ENCODE results near the gene MFF.
"Not testable (repeated sequence)": the region's sequence is repeated elsewhere in the genome, so short reads cannot be mapped to it uniquely, and the experiment has no call there.

Gene MFF

DNA sequence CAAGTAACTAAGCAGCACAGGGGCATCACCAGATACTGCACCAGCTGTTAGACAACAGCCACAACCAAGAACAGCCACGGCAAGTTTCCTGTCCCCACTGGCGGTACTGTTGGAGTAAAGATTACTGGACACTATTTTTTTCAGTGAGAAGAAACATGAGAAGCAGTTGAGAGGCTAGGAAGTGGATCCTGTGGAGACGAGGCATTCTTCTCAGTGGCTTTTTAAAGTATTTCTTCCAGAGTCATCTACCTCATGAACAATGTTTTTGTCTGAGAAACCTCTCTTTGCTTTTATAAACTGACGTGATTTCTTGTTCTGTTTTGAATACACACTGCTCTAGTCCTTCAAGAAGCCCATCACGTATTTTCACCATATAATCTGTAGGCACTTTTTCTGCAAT lies 35.3 kb downstream of the MFF start:
- no peaks in the 10 kb centered on the region for H3K9me3 ChIP-seq (ENCODE audit: control insufficient read depth, insufficient read depth, low read depth, low read length)
- H3K36me3 ChIP-seq (ENCODE audit: control insufficient read depth in 2 of 2, insufficient read depth in 1 of 2, low read length in 2 of 2): peaks cover 16 to 57% of the 10 kb centered on the region in 2 experiments
- ChIA-PET CTCF (interaction anchor here (1.1 kb wide), 1 partner anchor 406 kb away, joined by 3 read pairs; no protein-coding TSS in a partner anchor), POLR2A (no interaction called here)
- TF ChIP-seq ZNF24 (tag by site-specific recombination; IDR thresholded peaks at IDR 0.05) (no peak), ZNF561 (tag by site-specific recombination; IDR thresholded peaks at IDR 0.05; ENCODE audit: borderline replicate concordance) (no peak)
- no peaks in the 10 kb centered on the region for H3K4me1 ChIP-seq (ENCODE audit: control insufficient read depth, insufficient read depth, low read length)
- no peak overlapping the region for H3K27ac ChIP-seq (ENCODE audit: extremely low read depth, low read depth, low read length)
- H3K4me3 ChIP-seq (ENCODE audit: low read depth, low read length): no peak overlapping the region

DNA sequence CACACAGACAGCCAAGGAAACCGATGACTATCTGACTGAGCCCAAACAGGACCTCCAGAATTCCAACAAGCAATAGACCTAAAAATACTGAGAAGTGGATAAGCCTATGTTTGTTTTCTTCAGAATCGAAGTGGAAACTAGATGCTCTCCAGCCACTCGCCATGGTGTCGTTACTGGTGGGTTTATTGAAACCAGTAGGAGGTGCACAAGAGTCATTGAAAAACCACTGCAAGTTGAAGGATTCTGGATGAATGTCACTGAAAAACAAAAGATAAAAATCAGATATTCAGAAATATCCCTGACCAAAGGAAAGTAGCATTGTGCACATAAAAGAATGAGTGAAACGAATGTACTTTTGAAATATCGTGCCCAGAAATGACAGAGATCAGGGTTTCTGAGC lies 38.7 kb downstream of the MFF start:
- POLR2A ChIA-PET: no interaction called here
- H3K36me3 ChIP-seq (ENCODE audit: control insufficient read depth in 2 of 2, insufficient read depth in 1 of 2, low read length in 2 of 2): peaks cover 2 to 24% of the 10 kb centered on the region in 2 experiments
- CTCF ChIA-PET: no interaction called here

DNA sequence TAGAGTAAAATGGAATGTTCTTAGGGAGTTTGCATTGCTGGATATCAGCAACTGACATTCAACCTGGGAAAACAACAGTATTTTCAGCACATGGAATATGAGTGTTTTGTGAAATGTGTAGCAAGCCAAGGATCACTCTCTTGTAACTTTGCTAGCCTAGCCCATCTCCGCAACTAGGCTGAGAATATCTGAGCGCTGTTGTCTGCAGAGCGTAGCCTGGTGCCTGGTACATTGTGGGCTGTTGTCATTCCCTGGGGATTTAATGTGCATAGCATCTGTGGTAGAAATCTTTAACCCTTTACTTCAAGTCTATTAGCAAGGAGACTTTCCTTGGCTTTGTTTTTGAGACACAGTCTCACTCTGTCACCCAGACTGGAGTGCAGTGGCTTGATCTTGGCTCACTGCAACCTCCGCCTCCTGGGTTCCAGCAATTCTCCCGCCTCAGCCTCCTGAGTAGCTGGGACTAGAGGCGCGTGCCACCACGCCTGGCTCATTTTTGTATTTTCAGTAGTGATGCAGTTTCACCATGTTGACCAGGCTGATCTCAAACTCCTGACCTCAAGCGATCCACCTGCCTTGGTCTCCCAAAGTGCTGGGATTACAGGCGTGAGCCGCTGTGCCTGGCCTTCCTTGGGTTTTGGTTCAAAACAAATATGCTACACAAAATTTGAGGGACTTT lies 39.7 kb downstream of the MFF start:
- CTCF ChIA-PET: interaction anchor here (0.7 kb wide), 1 partner anchor 26 kb away, joined by 3 read pairs; no protein-coding TSS in a partner anchor
- H3K9me3 ChIP-seq (ENCODE audit: control insufficient read depth, insufficient read depth, low read depth, low read length); H3K27ac ChIP-seq (ENCODE audit: extremely low read depth, low read depth, low read length); H3K4me1 ChIP-seq (ENCODE audit: control insufficient read depth, insufficient read depth, low read length); POLR2A ChIA-PET; H3K4me3 ChIP-seq (ENCODE audit: low read depth, low read length): not testable (repeated sequence)
- H3K36me3 ChIP-seq (ENCODE audit: control insufficient read depth in 2 of 2, insufficient read depth in 1 of 2, low read length in 2 of 2): peaks cover 0 to 14% of the 10 kb centered on the region in 2 experiments; a peak in 1 of 3 replicates

More for the DNA sequence above, 38.7 kb downstream of the MFF start:
- Histone ChIP-seq H3K4me1 (ENCODE audit: control insufficient read depth, insufficient read depth, low read length) (no peaks in the 10 kb centered on the region), H3K27ac (ENCODE audit: extremely low read depth, low read depth, low read length) (no peak overlapping the region), H3K4me3 (ENCODE audit: low read depth, low read length) (no peak overlapping the region), H3K9me3 (ENCODE audit: control insufficient read depth, insufficient read depth, low read depth, low read length) (no peaks in the 10 kb centered on the region)
- no peak for TF ChIP-seq ZNF223 (tag by site-specific recombination; IDR thresholded peaks at IDR 0.05)
- TF ChIP-seq ZNF169 (tag by site-specific recombination; IDR thresholded peaks at IDR 0.05): no peak
- TF ChIP-seq, protein P1, sequence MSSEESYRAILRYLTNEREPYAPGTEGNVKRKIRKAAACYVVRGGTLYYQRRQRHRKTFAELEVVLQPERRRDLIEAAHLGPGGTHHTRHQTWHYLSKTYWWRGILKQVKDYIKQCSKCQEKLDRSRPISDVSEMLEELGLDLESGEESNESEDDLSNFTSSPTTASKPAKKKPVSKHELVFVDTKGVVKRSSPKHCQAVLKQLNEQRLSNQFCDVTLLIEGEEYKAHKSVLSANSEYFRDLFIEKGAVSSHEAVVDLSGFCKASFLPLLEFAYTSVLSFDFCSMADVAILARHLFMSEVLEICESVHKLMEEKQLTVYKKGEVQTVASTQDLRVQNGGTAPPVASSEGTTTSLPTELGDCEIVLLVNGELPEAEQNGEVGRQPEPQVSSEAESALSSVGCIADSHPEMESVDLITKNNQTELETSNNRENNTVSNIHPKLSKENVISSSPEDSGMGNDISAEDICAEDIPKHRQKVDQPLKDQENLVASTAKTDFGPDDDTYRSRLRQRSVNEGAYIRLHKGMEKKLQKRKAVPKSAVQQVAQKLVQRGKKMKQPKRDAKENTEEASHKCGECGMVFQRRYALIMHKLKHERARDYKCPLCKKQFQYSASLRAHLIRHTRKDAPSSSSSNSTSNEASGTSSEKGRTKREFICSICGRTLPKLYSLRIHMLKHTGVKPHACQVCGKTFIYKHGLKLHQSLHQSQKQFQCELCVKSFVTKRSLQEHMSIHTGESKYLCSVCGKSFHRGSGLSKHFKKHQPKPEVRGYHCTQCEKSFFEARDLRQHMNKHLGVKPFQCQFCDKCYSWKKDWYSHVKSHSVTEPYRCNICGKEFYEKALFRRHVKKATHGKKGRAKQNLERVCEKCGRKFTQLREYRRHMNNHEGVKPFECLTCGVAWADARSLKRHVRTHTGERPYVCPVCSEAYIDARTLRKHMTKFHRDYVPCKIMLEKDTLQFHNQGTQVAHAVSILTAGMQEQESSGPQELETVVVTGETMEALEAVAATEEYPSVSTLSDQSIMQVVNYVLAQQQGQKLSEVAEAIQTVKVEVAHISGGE (tag by site-specific recombination; conservative IDR thresholded peaks at IDR 0.05; ENCODE audit: low read depth): no peak
- TF ChIP-seq GFI1B (tag by site-specific recombination; IDR thresholded peaks at IDR 0.05): no peak
- TF ChIP-seq ZNF654 (tag by site-specific recombination; IDR thresholded peaks at IDR 0.05; ENCODE audit: low read depth): 0 out of 2 replicates have a peak, but pooled peaks have one; percentile 4
- no peak for TF ChIP-seq ZNF16 (tag by site-specific recombination; IDR thresholded peaks at IDR 0.05; ENCODE audit: low read depth)
- no peak for TF ChIP-seq ZBTB48 (tag by site-specific recombination; IDR thresholded peaks at IDR 0.05)

DNA sequence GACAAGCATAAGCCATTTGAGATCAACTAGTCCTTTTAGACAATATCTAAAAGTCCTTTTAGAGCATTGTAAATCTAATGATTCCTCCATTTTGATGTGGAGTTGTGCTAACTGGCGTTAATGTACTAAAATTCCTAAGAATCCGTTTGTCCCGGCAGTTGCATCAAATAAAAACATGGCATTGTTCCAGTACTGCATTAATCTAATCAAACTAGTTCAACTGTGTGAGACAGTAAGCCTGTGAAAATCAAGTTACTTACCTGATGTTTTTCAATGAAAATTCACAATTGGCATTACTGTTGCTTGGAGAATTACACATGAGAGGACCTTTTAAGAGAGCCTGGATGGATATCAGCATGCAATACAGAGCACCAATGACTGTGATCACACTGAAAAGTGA lies 40.8 kb downstream of the MFF start:
- POLR2A ChIA-PET: no interaction called here
- H3K4me1 ChIP-seq (ENCODE audit: control insufficient read depth, insufficient read depth, low read length): no peaks in the 10 kb centered on the region
- H3K4me3 ChIP-seq (ENCODE audit: low read depth, low read length): no peak overlapping the region

More for the DNA sequence above, 40.8 kb downstream of the MFF start:
- Histone ChIP-seq H3K36me3 (ENCODE audit: control insufficient read depth in 2 of 2, insufficient read depth in 1 of 2, low read length in 2 of 2) (peaks cover 0 to 5% of the 10 kb centered on the region in 2 experiments; a peak in 1 of 3 replicates), H3K9me3 (ENCODE audit: control insufficient read depth, insufficient read depth, low read depth, low read length) (no peaks in the 10 kb centered on the region), H3K27ac (ENCODE audit: extremely low read depth, low read depth, low read length) (no peak overlapping the region)
- CTCF ChIA-PET: interaction anchor here (0.6 kb wide), 1 partner anchor 12 kb away, joined by 3 read pairs; no protein-coding TSS in a partner anchor
- TF ChIP-seq ZNF112 (tag by site-specific recombination; IDR thresholded peaks at IDR 0.05) (no peak), ZNF274 (IDR thresholded peaks at IDR 0.05; ENCODE audit: low read length) (no peak), ZNF274 (tag by site-specific recombination; IDR thresholded peaks at IDR 0.05; ENCODE audit: borderline replicate concordance) (no peak)
- TF ChIP-seq, protein P2, sequence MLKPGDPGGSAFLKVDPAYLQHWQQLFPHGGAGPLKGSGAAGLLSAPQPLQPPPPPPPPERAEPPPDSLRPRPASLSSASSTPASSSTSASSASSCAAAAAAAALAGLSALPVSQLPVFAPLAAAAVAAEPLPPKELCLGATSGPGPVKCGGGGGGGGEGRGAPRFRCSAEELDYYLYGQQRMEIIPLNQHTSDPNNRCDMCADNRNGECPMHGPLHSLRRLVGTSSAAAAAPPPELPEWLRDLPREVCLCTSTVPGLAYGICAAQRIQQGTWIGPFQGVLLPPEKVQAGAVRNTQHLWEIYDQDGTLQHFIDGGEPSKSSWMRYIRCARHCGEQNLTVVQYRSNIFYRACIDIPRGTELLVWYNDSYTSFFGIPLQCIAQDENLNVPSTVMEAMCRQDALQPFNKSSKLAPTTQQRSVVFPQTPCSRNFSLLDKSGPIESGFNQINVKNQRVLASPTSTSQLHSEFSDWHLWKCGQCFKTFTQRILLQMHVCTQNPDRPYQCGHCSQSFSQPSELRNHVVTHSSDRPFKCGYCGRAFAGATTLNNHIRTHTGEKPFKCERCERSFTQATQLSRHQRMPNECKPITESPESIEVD (tag by site-specific recombination; IDR thresholded peaks at IDR 0.05): 0 out of 2 replicates have a peak, but pooled peaks have one; percentile 8

All from HEK293 (cell line).